OCI-LY7 (cell line): ENCODE data around the gene RBCK1. TPM values are rescaled to one million over a fixed set of nuclear protein-coding genes. Genes with fewer than 3 reads are reported as not detected.

ENCODE experiments used
- BruUV-seq: library from RNA; stranded (reverse); fragments of 400-500 nt; replicated peaks from 2 replicates; lab custom pipeline; 2021; lab: Mats Ljungman, UMichigan
- CTCF ChIA-PET: fragments of 300-600 bp; sonication (Branson Sonifier 250); formaldehyde crosslinking; loops from one replicate; lab custom pipeline; 2022; ENCODE audit warnings: antibody characterized with exemption; ENCODE audit not compliant: unreplicated experiment; lab: Charles Lee
- POLR2A ChIA-PET: fragments of 300-600 bp; sonication (Branson Sonifier 250); formaldehyde crosslinking; loops from one replicate; lab custom pipeline; 2022; ENCODE audit warnings: antibody characterized with exemption; lab: Charles Lee
- DNase-seq: peaks from one replicate; pipeline ENCODE4 v3.0.0-alpha.2; 2015; ENCODE audit warnings: low spot score
- H2AFZ ChIP-seq: fragments of 200-600 bp; sonication (generic), shearing (Covaris generic); 2 replicates; pipeline ENCODE4 v1.6.1; 2014; ENCODE audit warnings: mild to moderate bottlenecking, antibody characterized with exemption, low read length, moderate library complexity
- H3K27ac ChIP-seq: fragments of 200-600 bp; sonication (generic); 2 replicates; pipeline ENCODE4 v1.5.1; 2014; ENCODE audit warnings: mixed run types, low read depth, mild to moderate bottlenecking, moderate library complexity, low read length, inconsistent platforms; ENCODE audit not compliant: poor library complexity, severe bottlenecking
- H3K36me3 ChIP-seq: fragments of 200-600 bp; sonication (generic); 2 replicates; pipeline ENCODE4 v1.6.1; 2014; ENCODE audit warnings: mild to moderate bottlenecking, antibody characterized with exemption, low read length, moderate library complexity, mixed read lengths; ENCODE audit not compliant: insufficient read depth
- H3K4me1 ChIP-seq: fragments of 200-600 bp; sonication (generic); 2 replicates; pipeline ENCODE4 v1.5.1; 2014; ENCODE audit warnings: mild to moderate bottlenecking, low read length; ENCODE audit not compliant: insufficient read depth, poor library complexity, severe bottlenecking
- H3K4me2 ChIP-seq: fragments of 200-600 bp; sonication (generic); 2 replicates; pipeline ENCODE4 v1.6.1; 2014; ENCODE audit warnings: mild to moderate bottlenecking, low read length
- H3K4me3 ChIP-seq: fragments of 200-600 bp; sonication (generic); 2 replicates; pipeline ENCODE4 v1.5.1; 2014; ENCODE audit warnings: mild to moderate bottlenecking, low read depth, low read length; ENCODE audit not compliant: poor library complexity, severe bottlenecking
- H3K79me2 ChIP-seq: fragments of 200-600 bp; sonication (generic); 2 replicates; pipeline ENCODE4 v1.6.1; 2016; ENCODE audit warnings: low read depth, mild to moderate bottlenecking, low read length, moderate library complexity, mixed read lengths; ENCODE audit not compliant: insufficient read depth
- H3K9me2 ChIP-seq: fragments of 200-600 bp; sonication (generic); 2 replicates; pipeline ENCODE4 v1.6.1; 2016; ENCODE audit warnings: mild to moderate bottlenecking, low read length, mixed read lengths; ENCODE audit not compliant: insufficient read depth
- H3K9me3 ChIP-seq: fragments of 200-600 bp; sonication (generic); 2 replicates; pipeline ENCODE4 v1.6.1; 2014; ENCODE audit warnings: mild to moderate bottlenecking, mixed run types, low read length, mixed read lengths
- H4K20me1 ChIP-seq: fragments of 200-600 bp; sonication (generic); 2 replicates; pipeline ENCODE4 v1.6.1; 2014; ENCODE audit warnings: mild to moderate bottlenecking, antibody characterized with exemption, low read length, moderate library complexity, mixed read lengths; ENCODE audit not compliant: insufficient read depth
- EZH2phosphoT487 ChIP-seq: fragments of 200-600 bp; sonication (generic); IDR thresholded peaks from 2 replicates; pipeline ENCODE4 v1.6.1; 2018; ENCODE audit warnings: low read depth, borderline replicate concordance, mild to moderate bottlenecking, mixed run types, antibody characterized with exemption, low read length, moderate library complexity, mixed read lengths
- intact Hi-C: fragments of 100-400 bp; cut with micrococcal nuclease; formaldehyde crosslinking; loops from one replicate; pipeline ENCODE4 v1.10.0; 2022; ENCODE audit not compliant: unreplicated experiment
- total RNA-seq, 2 experiments: library from RNA; depleted of rRNA in 1 of 2; stranded (reverse); fragments of >200 nt in 1 of 2; shearing (Covaris generic) in 1 of 2; gene quantifications; 2 replicates each; pipeline ENCODE4 v1.2.3, GENCODE V29; 2014 to 2022
- TF ChIP-seq, protein P1 (sequence below): fragments of 200-600 bp; sonication (generic); conservative IDR thresholded peaks from 2 replicates; pipeline ENCODE4 v1.5.1; 2014; ENCODE audit warnings: mild to moderate bottlenecking, antibody characterized with exemption, low read length, moderate library complexity, mixed read lengths

The RBCK1 gene
- total RNA-seq, 2 experiments from 2014 or later, result 82.9 to 140 TPM

DNA sequence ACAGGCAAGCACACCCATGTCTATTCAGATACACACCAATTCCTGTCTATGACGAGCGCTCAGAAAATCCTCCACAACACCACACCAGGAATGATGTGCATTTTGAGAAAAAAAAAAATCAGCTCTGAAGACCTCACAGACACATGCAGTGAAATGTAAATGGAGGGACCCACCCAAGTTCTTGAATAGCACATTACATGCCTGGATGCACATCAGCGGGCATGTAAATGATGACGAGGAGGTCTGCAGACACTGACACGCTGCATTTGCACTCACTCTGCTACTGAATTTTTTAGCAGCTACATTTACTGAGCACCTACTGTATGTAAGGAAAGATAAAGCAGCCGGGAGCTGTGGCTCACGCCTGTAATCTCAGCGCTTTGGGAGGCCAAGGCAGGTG, 46.5 kb upstream of the RBCK1 start:
- no peaks in the 10 kb centered on the region for H3K36me3 ChIP-seq
- H3K79me2 ChIP-seq, result no peaks in the 10 kb centered on the region
- intact Hi-C loops, result loop anchor here (1.0 kb wide), 1 partner anchor 41 kb away; no protein-coding TSS in a partner anchor
- peak overlapping the region; percentile 67 for H3K27ac ChIP-seq
- ChIA-PET POLR2A (interaction anchor here (1.1 to 4.9 kb wide), 10 partner anchors 11 to 181 kb away, joined by 3 to 49 read pairs (median 11); partner anchors contain the start of genes RBCK1 and TRIB3), CTCF (interaction anchor here (0.6 to 0.7 kb wide), 2 partner anchors 18 to 38 kb away, joined by 3 read pairs; no protein-coding TSS in a partner anchor)
- peaks cover 74% of the 10 kb centered on the region for H3K4me1 ChIP-seq
- no TSS peak for BruUV-seq
- no peaks in the 10 kb centered on the region for H3K9me3 ChIP-seq
- TF ChIP-seq, protein P1, sequence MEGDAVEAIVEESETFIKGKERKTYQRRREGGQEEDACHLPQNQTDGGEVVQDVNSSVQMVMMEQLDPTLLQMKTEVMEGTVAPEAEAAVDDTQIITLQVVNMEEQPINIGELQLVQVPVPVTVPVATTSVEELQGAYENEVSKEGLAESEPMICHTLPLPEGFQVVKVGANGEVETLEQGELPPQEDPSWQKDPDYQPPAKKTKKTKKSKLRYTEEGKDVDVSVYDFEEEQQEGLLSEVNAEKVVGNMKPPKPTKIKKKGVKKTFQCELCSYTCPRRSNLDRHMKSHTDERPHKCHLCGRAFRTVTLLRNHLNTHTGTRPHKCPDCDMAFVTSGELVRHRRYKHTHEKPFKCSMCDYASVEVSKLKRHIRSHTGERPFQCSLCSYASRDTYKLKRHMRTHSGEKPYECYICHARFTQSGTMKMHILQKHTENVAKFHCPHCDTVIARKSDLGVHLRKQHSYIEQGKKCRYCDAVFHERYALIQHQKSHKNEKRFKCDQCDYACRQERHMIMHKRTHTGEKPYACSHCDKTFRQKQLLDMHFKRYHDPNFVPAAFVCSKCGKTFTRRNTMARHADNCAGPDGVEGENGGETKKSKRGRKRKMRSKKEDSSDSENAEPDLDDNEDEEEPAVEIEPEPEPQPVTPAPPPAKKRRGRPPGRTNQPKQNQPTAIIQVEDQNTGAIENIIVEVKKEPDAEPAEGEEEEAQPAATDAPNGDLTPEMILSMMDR, result no peak
- no peaks in the 10 kb centered on the region for H3K9me2 ChIP-seq
- peak; percentile 91 for DNase-seq
- peak overlapping the region; percentile 80 for H3K4me2 ChIP-seq
- H2AFZ ChIP-seq, result peak overlapping the region; percentile 69; the same call in 1 of the 2 replicates
- H3K4me3 ChIP-seq, result peak overlapping the region; percentile 63
- H4K20me1 ChIP-seq, result no peaks in the 10 kb centered on the region

DNA sequence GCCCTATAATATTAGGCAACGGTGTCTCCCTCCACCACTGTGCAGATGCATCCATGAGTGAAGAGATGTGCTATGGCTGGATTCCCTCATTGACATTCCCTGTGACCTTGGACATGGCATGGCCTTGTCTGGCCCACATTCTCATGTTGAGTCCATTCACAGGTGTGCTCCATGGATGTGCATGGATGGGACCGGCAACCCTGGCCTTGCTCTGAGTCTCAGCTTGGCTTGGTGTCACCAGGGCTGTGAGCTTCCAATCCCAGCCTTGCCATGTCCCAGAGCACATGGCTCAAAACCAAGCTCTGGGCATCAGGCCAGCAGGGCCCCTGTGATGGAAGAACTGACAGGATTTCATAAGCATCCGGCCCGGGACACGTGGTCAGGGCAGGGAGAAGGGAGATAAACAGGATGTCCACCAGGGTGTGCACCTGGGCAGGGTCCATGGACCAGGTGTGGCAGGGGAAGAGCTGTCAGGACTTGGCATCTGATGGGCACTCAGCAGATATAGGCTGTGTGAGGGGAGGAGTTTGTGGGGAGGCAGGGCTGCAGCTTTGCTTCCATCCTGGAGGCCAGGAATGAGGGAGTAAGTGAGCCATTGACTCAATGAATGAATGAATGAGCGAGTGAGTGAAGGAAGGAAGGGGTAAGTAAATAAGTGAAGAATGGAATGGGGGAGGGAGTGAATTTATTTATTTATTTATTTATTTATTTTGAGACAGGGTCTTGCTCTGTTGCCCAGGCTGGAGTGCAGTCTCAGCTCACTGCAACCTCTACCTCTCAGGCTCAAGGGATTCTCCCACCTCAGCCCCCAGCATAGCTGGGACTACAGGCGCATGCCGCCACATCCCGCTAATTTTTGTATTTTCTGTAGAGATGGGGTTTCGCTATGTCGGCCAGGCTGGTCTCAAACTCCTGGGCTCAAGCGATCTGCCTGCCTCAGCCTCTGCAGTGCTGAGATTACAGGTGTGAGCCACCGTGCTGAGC, 45.5 kb upstream of the RBCK1 start:
- intact Hi-C loops, result loop anchor here (1.0 kb wide), 2 partner anchors 18 to 46 kb away; partner anchors contain the start of genes RBCK1 and TRIB3
- TF ChIP-seq, protein P1, result peak; percentile 58
- TF ChIP-seq EZH2phosphoT487, result no peak
- Histone ChIP-seq H4K20me1 (no peaks in the 10 kb centered on the region), H3K9me2 (no peaks in the 10 kb centered on the region), H3K9me3 (no peaks in the 10 kb centered on the region), H3K4me3 (peak overlapping the region; percentile 40), H3K27ac (peak overlapping the region; percentile 67), H3K4me2 (peak overlapping the region; percentile 80), H3K79me2 (no peaks in the 10 kb centered on the region), H3K4me1 (peaks cover 70% of the 10 kb centered on the region), H3K36me3 (no peaks in the 10 kb centered on the region), H2AFZ (peak overlapping the region; percentile 69)
- DNase-seq, result peak; percentile 91
- POLR2A ChIA-PET, result interaction anchor here (0.7 to 4.9 kb wide), 12 partner anchors 10 to 182 kb away, joined by 3 to 49 read pairs (median 8); partner anchors contain the start of genes RBCK1 and TRIB3
- no TSS peak for BruUV-seq
- CTCF ChIA-PET, result interaction anchor here (0.5 to 1.4 kb wide), 5 partner anchors 9 to 758 kb away, joined by 3 to 6 read pairs (median 4); no protein-coding TSS in a partner anchor
